CD8-positive, alpha-beta memory T cell (primary cell): ENCODE results near the gene ARPC5. TPM values are rescaled to one million over a fixed set of nuclear protein-coding genes. Genes with fewer than 3 reads are reported as not detected.
A peak's percentile ranks its signal among the peaks of the same experiment; 100 is the strongest.

Experiments
- CTCF ChIA-PET: fragments of 350-600 bp; sonication (Branson Sonifier 250); formaldehyde crosslinking; loops from one replicate; lab custom pipeline; 2021; ENCODE audit warnings: antibody characterized with exemption; lab: Charles Lee
- POLR2A ChIA-PET: fragments of 350-600 bp; sonication (Branson Sonifier 250); formaldehyde crosslinking; loops from one replicate; lab custom pipeline; 2021; ENCODE audit warnings: antibody characterized with exemption; lab: Charles Lee
- DNase-seq, 5 donors: peaks; one replicate each; pipeline versions ENCODE4 v3.0.0 to v3.0.0-alpha.2; 2020 to 2022; ENCODE audit warnings: mixed read lengths in 1 of 5
- H3K27ac ChIP-seq: one replicate; pipeline ENCODE4 v1.7.0; 2013; ENCODE audit warnings: low read depth, mild to moderate bottlenecking, low read length, moderate library complexity
- H3K27me3 ChIP-seq: 2 replicates; pipeline ENCODE4 v1.7.0; 2013; ENCODE audit warnings: low read length, mild to moderate bottlenecking; ENCODE audit not compliant: insufficient read depth, poor library complexity, severe bottlenecking
- H3K36me3 ChIP-seq: 2 replicates; pipeline ENCODE4 v1.7.0; 2013; ENCODE audit warnings: mild to moderate bottlenecking, low read length, moderate library complexity; ENCODE audit not compliant: insufficient read depth
- H3K4me1 ChIP-seq: 2 replicates; pipeline ENCODE4 v1.7.0; 2013; ENCODE audit warnings: mild to moderate bottlenecking, low read length, moderate library complexity; ENCODE audit not compliant: insufficient read depth
- H3K4me3 ChIP-seq: 2 replicates; pipeline ENCODE4 v1.7.0; 2013; ENCODE audit warnings: mild to moderate bottlenecking, low read length
- H3K9me3 ChIP-seq: 2 replicates; pipeline ENCODE4 v1.7.0; 2013; ENCODE audit warnings: mild to moderate bottlenecking, low read length
- H3K27ac Mint-ChIP-seq, 8 donors: one replicate each; pipeline ENCODE4 v1.8.0; 2020 to 2021; ENCODE audit warnings: mixed read lengths in 8 of 8, mild to moderate bottlenecking in 6 of 8, inconsistent platforms in 3 of 8, moderate library complexity in 3 of 8
- H3K27me3 Mint-ChIP-seq, 2 donors: one replicate each; pipeline ENCODE4 v1.8.0; 2020 to 2021; ENCODE audit warnings: mixed read lengths in 2 of 2, mild to moderate bottlenecking in 1 of 2, moderate library complexity in 1 of 2
- H3K36me3 Mint-ChIP-seq, 3 donors: one replicate each; pipeline ENCODE4 v1.8.0; 2020 to 2021; ENCODE audit warnings: mixed read lengths in 3 of 3, inconsistent platforms in 1 of 3, mild to moderate bottlenecking in 1 of 3
- H3K4me1 Mint-ChIP-seq, 3 donors: one replicate each; pipeline ENCODE4 v1.8.0; 2020 to 2021; ENCODE audit warnings: mixed read lengths in 3 of 3, inconsistent platforms in 1 of 3, mild to moderate bottlenecking in 1 of 3
- H3K4me3 Mint-ChIP-seq, 7 donors: one replicate each; pipeline ENCODE4 v1.8.0; 2020 to 2021; ENCODE audit warnings: mixed read lengths in 7 of 7, mild to moderate bottlenecking in 6 of 7, moderate library complexity in 4 of 7, inconsistent platforms in 2 of 7
- H3K9me3 Mint-ChIP-seq, 5 donors: one replicate each; pipeline ENCODE4 v1.8.0; 2020 to 2022; ENCODE audit warnings: mixed read lengths in 5 of 5, mild to moderate bottlenecking in 3 of 5, moderate library complexity in 2 of 5, inconsistent platforms in 1 of 5
- polyA plus RNA-seq: library from polyadenylated mRNA; unstranded; fragments of 300-500 nt; fragmentation: Illumina TruSeq; gene quantifications from one replicate; pipeline ENCODE4 v1.2.3, GENCODE V29; 2021
- total RNA-seq, 2 experiments: library from RNA; stranded (reverse); gene quantifications; one replicate each; pipeline ENCODE4 v1.2.3, GENCODE V29; 2021

Gene ARPC5
- total and polyA plus RNA-seq, 3 experiments from 2014 or later, result 142 to 414 (median 146) TPM

- no peak for DNase-seq
- Mint-ChIP-seq H3K4me3 (no peak overlapping the region), H3K9me3 (no peaks in the 10 kb centered on the region), H3K4me1 (peaks cover 0 to 11% (median 3%) of the 10 kb centered on the region in 3 donors), H3K27ac (no peak overlapping the region), H3K27me3 (peaks cover 10 to 16% of the 10 kb centered on the region in 2 donors), H3K36me3 (no peaks in the 10 kb centered on the region)
- Histone ChIP-seq H3K9me3 (no peaks in the 10 kb centered on the region), H3K27ac (no peak overlapping the region), H3K27me3 (no peaks in the 10 kb centered on the region), H3K36me3 (no peaks in the 10 kb centered on the region), H3K4me3 (no peak overlapping the region), H3K4me1 (no peaks in the 10 kb centered on the region)
- POLR2A ChIA-PET, result no interaction called here
- CTCF ChIA-PET, result no interaction called here
These were observed 35.4 kb downstream of the ARPC5 start for GRCh38 chr1:183600136-183600535.

DNA sequence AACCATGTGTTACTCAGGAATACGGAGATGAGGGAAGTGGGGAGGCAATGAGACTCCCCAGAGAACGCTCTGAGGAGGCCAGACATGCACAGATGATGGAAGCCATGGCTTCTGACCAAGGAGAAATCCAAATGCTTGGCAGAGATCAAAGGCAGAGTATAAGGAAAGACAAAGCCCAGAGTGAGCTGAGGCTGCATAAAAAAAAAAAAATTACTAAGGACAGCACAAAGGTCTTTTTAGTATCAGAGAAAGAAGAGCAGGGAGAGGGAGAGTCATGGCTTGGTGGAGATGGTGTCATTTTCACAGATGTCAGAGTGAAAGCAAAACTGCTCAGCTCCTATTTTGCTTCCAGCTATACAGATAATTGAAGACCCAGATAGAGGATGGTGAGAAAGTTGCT, 37.2 kb downstream of the ARPC5 start:
- H3K27me3 ChIP-seq, result no peaks in the 10 kb centered on the region
- peak overlapping the region in 1 of 8 donors; percentile 48 for H3K27ac Mint-ChIP-seq
- no peaks in the 10 kb centered on the region for H3K4me1 ChIP-seq
- ChIA-PET CTCF (no interaction called here), POLR2A (no interaction called here)
- peaks cover 4% of the 10 kb centered on the region in 2 donors for H3K27me3 Mint-ChIP-seq
- no peaks in the 10 kb centered on the region for H3K36me3 Mint-ChIP-seq
- DNase-seq, result no peak
- no peak overlapping the region for H3K4me3 ChIP-seq
- peaks cover 0 to 6% (median 0%) of the 10 kb centered on the region in 3 donors for H3K4me1 Mint-ChIP-seq
- no peaks in the 10 kb centered on the region for H3K9me3 Mint-ChIP-seq
- H3K9me3 ChIP-seq, result no peaks in the 10 kb centered on the region
- H3K4me3 Mint-ChIP-seq, result no peak overlapping the region
- H3K27ac ChIP-seq, result no peak overlapping the region
- H3K36me3 ChIP-seq, result no peaks in the 10 kb centered on the region

- no peak overlapping the region for H3K27ac Mint-ChIP-seq
These were observed 37.8 kb downstream of the ARPC5 start for GRCh38 chr1:183597656-183598347.

DNA sequence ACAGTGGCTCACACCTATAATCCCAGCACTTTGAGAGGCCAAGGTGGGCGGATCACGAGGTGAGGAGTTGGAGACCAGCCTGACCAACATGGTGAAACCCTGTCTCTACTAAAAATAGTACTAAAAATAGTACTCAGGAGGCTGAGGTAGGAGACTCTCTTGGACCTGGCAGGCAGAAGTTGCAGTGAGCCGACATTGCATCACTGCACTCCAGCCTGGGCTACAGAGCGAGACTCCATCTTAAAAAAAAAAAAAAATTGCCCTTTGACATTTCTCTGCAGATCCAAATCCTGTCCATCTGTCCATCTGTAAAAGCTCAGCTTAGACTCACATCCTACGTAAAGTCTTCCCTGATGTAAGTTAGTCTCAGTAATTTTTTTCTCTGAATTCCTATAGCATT, 39.1 kb downstream of the ARPC5 start:
- Histone ChIP-seq H3K36me3 (no peaks in the 10 kb centered on the region), H3K4me3 (no peak overlapping the region), H3K9me3 (no peaks in the 10 kb centered on the region), H3K4me1 (no peaks in the 10 kb centered on the region), H3K27me3 (no peaks in the 10 kb centered on the region), H3K27ac (no peak overlapping the region)
- H3K27me3 Mint-ChIP-seq, result peaks cover 2 to 4% of the 10 kb centered on the region in 2 donors
- CTCF ChIA-PET, result no interaction called here
- H3K36me3 Mint-ChIP-seq, result no peaks in the 10 kb centered on the region
- H3K27ac Mint-ChIP-seq, result no peak overlapping the region
- peaks cover 0 to 6% (median 0%) of the 10 kb centered on the region in 3 donors for H3K4me1 Mint-ChIP-seq
- DNase-seq, result no peak
- H3K4me3 Mint-ChIP-seq, result no peak overlapping the region
- POLR2A ChIA-PET, result no interaction called here
- H3K9me3 Mint-ChIP-seq, result no peaks in the 10 kb centered on the region

More at GRCh38 chr1:183597656-183598347, 37.8 kb downstream of the ARPC5 start:
- no peaks in the 10 kb centered on the region for H3K9me3 Mint-ChIP-seq
- peaks cover 0 to 6% (median 0%) of the 10 kb centered on the region in 3 donors for H3K4me1 Mint-ChIP-seq
- POLR2A ChIA-PET, result no interaction called here
- H3K27me3 ChIP-seq, result no peaks in the 10 kb centered on the region
- no peak for DNase-seq
- H3K4me3 ChIP-seq, result no peak overlapping the region
- H3K36me3 Mint-ChIP-seq, result no peaks in the 10 kb centered on the region
- H3K4me1 ChIP-seq, result no peaks in the 10 kb centered on the region
- peaks cover 2 to 4% of the 10 kb centered on the region in 2 donors for H3K27me3 Mint-ChIP-seq
- no peaks in the 10 kb centered on the region for H3K9me3 ChIP-seq
- CTCF ChIA-PET, result no interaction called here
- H3K4me3 Mint-ChIP-seq, result no peak overlapping the region
- no peaks in the 10 kb centered on the region for H3K36me3 ChIP-seq
- H3K27ac ChIP-seq, result no peak overlapping the region

DNA sequence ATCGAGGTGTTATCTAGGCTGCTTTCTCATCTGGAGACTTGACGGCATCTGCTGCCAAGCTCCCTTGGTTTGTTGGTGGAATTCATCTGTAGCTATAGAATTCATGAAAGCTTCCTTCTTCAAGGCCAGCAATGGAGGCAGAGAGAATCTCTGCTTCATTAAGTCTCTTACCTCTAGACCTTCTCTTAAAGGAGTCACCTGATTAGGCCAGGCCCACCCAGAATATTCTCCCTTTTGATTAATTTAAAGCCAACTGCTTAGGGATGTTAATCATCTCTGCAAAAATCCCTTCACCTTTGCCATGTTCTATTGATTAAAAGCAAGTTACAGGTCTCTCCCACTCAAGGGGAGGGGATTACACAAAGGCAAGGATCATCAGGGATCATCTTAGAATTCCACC, 40.0 kb downstream of the ARPC5 start:
- Mint-ChIP-seq H3K4me1 (peaks cover 0 to 12% (median 6%) of the 10 kb centered on the region in 3 donors), H3K4me3 (no peak overlapping the region), H3K9me3 (no peaks in the 10 kb centered on the region), H3K36me3 (no peaks in the 10 kb centered on the region), H3K27ac (peak overlapping the region in 1 of 8 donors; percentile 47), H3K27me3 (peaks cover 2 to 4% of the 10 kb centered on the region in 2 donors)
- Histone ChIP-seq H3K27me3 (no peaks in the 10 kb centered on the region), H3K36me3 (no peaks in the 10 kb centered on the region), H3K9me3 (no peaks in the 10 kb centered on the region), H3K27ac (no peak overlapping the region), H3K4me1 (peaks cover under 1% of the 10 kb centered on the region), H3K4me3 (no peak overlapping the region)
- ChIA-PET POLR2A (no interaction called here), CTCF (no interaction called here)
- no peak for DNase-seq

GRCh38 chr1:183593356-183593755, 42.2 kb downstream of the ARPC5 start:
- H3K27me3 ChIP-seq, result no peaks in the 10 kb centered on the region
- peaks cover 20% of the 10 kb centered on the region for H3K4me1 ChIP-seq
- no peaks in the 10 kb centered on the region for H3K36me3 Mint-ChIP-seq
- ChIA-PET POLR2A (no interaction called here), CTCF (no interaction called here)
- no peak overlapping the region for H3K4me3 Mint-ChIP-seq
- peaks cover 0 to 2% of the 10 kb centered on the region in 2 donors for H3K27me3 Mint-ChIP-seq
- H3K4me1 Mint-ChIP-seq, result peaks cover 7 to 30% (median 24%) of the 10 kb centered on the region in 3 donors
- no peak overlapping the region for H3K27ac Mint-ChIP-seq
- H3K9me3 Mint-ChIP-seq, result no peaks in the 10 kb centered on the region
- DNase-seq, result no peak
- no peak overlapping the region for H3K4me3 ChIP-seq
- no peak overlapping the region for H3K27ac ChIP-seq
- H3K36me3 ChIP-seq, result no peaks in the 10 kb centered on the region
- H3K9me3 ChIP-seq, result no peaks in the 10 kb centered on the region

- POLR2A ChIA-PET, result no interaction called here
- peaks cover 7 to 32% (median 24%) of the 10 kb centered on the region in 3 donors for H3K4me1 Mint-ChIP-seq
- H3K27ac ChIP-seq, result no peak overlapping the region
These were observed 42.9 kb downstream of the ARPC5 start for GRCh38 chr1:183592733-183593132.

GRCh38 chr1:183590244-183591191, 45.1 kb downstream of the ARPC5 start, which contains the start of gene NCF2:
NCF2 (minus strand) TSS chr1:183590459; CDS start chr1:183590329, 130 bp downstream.
- Mint-ChIP-seq H3K27me3 (no peaks in the 10 kb centered on the region), H3K4me3 (peak within 1 kb of the TSS in 2 of 7 donors; percentile 44 to 45), H3K9me3 (no peaks in the 10 kb centered on the region), H3K36me3 (no peaks in the 10 kb centered on the region), H3K27ac (peak within 1 kb of the TSS in 5 of 8 donors; percentile 7 to 72 (median 68)), H3K4me1 (peaks cover 7 to 32% (median 24%) of the 10 kb centered on the region in 3 donors)
- POLR2A ChIA-PET, result no interaction called here
- Histone ChIP-seq H3K36me3 (no peaks in the 10 kb centered on the region), H3K27me3 (no peaks in the 10 kb centered on the region), H3K4me1 (peaks cover 20% of the 10 kb centered on the region), H3K4me3 (no peak within 1 kb of the TSS), H3K27ac (no peak within 1 kb of the TSS), H3K9me3 (no peaks in the 10 kb centered on the region)
- DNase-seq, result no peak
- CTCF ChIA-PET, result no interaction called here

More at GRCh38 chr1:183592733-183593132, 42.9 kb downstream of the ARPC5 start:
- H3K9me3 Mint-ChIP-seq, result no peaks in the 10 kb centered on the region
- CTCF ChIA-PET, result no interaction called here
- H3K27me3 Mint-ChIP-seq, result peaks cover 0 to under 1% of the 10 kb centered on the region in 2 donors
- no peaks in the 10 kb centered on the region for H3K36me3 Mint-ChIP-seq
- H3K4me1 ChIP-seq, result peaks cover 20% of the 10 kb centered on the region
- DNase-seq, result no peak
- H3K27ac Mint-ChIP-seq, result no peak overlapping the region
- no peaks in the 10 kb centered on the region for H3K9me3 ChIP-seq
- no peak overlapping the region for H3K4me3 Mint-ChIP-seq
- H3K27me3 ChIP-seq, result no peaks in the 10 kb centered on the region
- H3K4me3 ChIP-seq, result no peak overlapping the region
- no peaks in the 10 kb centered on the region for H3K36me3 ChIP-seq
